HG02623 (cell line): ENCODE results near the gene ILF2.
"Not testable (repeated sequence)": the region's sequence is repeated elsewhere in the genome, so short reads cannot be mapped to it uniquely, and the experiment has no call there.

Source experiments
- ATAC-seq: cut with Tn5 transposase; IDR thresholded peaks from one replicate; pipeline ENCODE4 v1.9.1; 2021; ENCODE audit warnings: moderate library complexity; ENCODE audit not compliant: unreplicated experiment

ILF2 gene

DNA sequence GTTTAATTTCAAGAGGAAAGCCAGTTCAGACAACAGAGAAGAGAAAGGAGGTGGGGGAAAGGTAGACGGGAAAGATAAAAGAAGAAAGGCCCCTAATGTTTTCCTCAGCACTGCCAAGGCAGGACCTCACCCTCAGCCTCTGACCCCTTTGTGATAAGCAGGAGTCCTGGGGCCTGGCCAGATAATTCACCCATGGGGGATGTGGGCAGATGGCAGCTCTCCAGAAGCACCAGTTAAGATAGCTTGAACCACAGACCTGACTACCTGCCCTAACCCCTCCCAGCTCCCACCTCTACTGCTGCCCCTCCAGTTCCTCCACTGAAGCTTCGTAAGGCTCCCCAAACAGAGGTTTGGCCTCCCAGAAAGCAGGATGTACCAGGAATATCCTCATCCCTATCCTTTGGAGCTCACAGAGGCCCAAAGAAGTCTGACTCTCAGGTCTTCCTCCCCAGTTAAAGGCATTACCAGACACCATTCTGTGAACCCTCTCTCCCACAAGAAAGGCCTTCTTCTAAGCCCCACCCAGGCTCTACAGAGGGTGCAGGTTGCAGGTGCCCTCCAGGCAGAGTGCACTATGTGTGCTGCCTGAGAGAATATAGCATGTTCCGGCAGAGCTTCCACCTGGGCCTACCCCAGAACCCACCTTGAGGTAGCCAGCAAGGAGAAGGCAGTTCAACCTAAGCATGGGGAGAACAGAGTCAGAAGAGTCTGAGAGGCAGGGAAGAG, 21.5 kb downstream of the ILF2 start:
- ATAC-seq: no peak

DNA sequence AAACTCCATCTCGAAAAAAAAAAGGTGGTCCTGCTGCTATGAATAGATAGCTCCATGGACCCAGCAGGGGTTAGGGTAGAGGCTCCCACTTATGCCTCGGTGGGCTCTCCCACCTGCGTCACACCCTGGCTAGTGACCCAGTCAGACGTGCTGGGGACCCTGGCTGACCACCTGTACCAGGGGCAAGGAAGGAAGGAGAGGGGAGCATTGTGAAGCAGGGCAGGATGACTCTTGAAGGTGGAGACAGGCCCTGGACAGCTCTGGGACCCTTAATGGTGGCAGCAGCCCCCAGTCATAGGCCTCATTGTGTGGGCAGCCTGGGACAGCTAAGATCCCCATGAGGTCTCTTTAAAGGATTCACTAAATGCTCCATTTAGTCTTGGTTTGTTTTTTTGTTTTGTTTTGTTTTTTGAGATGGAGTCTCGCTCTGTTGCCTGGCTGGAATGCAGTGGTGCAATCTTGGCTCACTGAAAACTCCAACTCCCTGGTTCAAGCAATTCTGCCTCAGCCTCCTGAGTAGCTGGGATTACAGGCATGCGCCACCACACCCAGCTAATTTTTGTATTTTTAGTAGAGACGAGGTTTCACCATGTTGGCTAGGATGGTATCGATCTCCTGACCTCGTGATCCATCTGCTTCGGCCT, 22.7 kb downstream of the ILF2 start:
- ATAC-seq: no peak

DNA sequence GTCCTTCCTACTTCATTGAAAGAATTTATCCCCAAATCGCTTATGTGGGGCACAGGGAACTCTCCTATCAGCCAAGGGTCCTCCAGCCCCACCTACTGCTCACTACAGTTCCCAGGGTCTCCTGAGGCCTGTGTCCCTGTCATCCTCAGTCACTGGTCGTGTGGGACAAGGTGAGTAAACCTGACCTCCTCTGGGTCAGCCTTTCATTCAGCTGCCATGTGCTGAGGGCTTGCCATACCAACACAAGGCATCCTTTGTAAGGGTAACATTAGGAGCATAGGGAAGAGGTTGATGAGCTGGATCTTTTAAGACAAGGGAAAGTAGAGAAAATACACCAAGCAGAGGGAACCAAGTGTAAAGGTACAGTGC, 23.5 kb downstream of the ILF2 start:
- ATAC-seq: no peak

DNA sequence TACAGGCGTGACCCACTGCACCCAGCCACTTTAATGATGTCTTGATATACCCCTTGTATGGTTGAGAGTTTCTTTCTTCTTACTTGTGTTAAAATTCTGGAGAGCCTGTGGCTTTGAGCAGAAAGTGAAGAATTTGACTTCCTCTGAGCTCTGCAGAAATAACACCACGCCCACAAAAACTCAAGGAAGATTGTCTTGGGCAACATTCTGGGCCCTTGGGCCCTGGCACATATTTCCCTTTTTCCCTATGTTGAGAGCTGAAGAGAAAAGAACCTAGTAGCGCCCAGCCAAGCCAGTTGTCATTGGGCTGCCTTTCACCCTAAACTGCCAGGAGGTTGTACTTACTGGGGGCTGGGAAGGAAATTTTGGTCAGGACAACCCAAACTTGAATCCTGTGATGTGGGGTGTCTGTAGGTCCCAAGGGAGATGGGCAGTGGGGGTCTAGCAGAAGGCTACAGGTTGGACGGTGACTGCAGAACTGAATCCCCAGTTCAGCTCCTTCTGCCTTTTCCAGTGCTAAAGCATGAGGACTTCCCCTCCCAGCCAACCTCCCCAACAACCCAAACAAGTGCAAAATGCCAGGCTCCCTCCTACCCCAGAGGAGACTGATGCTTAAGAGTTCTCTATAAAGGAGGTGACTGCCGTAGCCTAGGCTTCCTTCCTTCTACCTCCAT, 24.0 kb downstream of the ILF2 start:
- ATAC-seq: no peak

DNA sequence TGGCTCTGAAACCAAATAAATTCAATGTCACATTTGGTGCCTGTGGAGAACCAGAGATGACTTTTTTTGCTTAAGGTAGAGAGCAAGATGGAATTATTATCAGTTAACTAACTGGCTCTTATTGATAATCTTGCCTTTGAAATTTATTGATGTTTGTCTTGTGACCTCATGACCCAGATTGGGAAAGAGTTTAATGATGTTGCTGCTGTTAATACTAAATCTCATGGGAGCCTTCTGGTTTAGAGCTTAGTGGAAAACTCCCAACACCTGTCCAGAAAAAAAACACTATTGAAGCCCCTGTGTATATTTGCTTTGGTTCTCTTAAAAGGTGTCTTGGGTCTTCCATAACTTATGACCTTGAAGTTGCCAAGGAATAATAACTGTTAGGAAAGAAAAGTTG, 27.0 kb downstream of the ILF2 start:
- no peak for ATAC-seq

DNA sequence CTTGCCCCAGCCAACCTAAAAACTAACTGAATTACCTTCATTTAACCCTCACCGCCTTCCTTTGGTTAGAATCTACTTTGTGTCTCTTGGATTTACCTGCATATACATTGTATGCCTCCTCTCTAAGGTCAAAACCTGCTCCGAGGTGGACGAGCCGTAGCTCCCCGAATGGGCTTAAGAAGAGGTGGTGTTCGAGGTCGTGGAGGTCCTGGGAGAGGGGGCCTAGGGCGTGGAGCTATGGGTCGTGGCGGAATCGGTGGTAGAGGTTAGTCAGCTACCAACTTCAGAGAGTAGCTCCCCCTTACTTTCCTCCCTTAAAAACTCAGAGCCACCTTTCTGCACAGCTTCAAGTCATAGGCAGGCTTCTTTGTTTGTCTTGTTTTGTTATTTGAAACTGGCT, 27.7 kb downstream of the ILF2 start:
- no peak for ATAC-seq

DNA sequence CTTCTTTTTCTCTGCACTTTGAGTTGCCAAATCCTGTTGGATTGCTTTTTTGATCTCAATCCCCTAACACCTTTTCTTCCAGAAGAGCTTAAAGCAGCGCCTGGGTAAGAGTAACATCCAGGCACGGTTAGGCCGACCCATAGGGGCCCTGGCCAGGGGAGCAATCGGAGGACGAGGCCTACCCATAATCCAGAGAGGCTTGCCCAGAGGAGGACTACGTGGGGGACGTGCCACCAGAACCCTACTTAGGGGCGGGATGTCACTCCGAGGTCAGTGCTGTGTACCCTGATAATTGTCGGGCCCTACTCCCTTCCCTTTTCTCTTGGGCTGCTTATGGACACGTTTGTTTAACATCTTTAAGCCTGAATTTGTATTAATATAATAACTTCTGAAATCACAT, 28.6 kb downstream of the ILF2 start:
- ATAC-seq: no peak

DNA sequence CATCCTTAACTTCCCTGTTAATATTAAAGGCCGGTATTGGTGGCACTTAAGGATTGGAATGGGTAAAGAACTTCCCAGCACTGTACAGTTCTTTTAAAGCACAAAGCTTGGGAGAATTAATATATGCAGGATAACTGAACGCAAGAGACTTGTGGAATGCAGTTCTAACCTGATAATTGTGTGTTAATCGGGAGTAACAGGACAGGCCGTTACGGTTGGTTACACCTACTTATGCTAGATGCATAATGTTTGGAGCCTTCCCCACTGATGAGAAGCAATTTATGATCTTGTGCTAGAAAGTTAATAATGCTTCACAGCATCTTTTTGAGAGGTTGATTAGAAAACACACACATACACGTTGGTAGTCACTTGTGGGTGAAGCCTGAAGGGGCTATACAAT, 29.9 kb downstream of the ILF2 start:
- ATAC-seq: no peak

DNA sequence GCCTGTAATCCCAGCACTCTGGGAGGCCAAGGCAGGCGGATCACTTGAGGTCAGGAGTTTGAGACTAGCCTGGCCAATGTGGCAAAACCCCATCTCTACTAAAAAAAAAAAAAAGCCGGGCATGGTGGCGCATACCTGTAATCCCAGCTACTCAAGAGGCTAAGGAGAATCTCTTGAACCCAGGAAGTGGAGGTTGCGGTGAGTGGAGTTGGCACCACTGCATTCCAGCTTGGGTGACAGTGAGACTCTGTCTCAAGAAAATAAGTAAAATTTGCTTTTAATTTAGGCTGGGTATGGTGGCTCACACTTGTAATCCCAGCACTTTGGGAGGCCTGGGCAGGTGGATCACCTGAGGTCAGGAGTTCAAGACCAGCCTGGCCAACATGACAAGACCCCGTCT, 30.6 kb downstream of the ILF2 start:
- not testable (repeated sequence) for ATAC-seq

DNA sequence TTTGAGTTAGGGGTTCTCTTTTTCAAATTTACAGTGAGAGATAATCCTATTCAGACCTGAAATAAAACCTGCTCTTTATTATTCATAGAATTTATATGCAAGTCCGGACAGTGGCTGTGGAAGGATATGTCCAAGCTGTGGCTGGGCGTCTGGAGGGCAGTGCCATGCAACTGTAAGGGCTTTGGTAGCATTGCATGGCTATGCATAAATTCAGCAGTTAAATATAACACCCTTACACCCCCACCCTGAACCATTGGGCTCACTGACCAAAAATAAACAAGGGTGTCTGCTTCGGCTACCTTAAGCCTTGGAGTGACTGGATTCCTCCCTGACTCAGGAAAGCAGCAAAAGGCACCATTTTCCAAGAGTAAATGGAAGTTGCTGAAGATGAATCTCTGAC, 31.5 kb downstream of the ILF2 start:
- ATAC-seq: no peak

DNA sequence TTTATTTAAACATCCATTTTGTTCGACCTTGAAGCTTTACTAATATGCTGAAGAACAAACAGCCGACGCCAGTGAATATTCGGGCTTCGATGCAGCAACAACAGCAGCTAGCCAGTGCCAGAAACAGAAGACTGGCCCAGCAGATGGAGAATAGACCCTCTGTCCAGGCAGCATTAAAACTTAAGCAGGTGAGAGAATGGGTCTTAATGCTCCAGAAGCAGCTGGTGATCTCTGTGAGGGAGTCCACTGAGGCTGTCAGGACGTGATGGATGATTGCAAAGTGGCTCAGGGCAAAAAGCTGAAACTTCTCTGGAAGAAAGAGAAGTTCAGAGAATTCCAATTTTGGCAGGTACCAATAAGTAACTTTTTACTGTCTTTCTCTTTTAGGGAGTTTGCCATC, 32.5 kb downstream of the ILF2 start:
- ATAC-seq: no peak

DNA sequence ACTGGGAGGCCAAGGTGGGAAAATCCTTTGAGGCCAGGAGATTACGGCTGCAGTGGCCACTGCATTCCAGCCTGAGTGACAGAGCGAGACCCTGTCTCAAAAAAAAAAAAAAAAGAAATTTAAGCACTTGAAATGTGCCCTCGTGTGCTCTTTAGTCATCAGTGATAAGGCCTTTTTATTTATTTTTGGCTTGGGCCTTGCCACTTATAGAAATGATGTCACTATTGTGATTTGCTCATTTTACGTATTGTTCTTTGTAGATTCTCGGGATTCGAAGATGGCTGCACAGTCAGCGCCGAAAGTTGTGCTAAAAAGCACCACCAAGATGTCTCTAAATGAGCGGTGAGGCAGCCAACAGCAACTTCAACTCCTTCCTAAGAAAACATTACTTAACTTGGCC, 34.5 kb downstream of the ILF2 start:
- no peak for ATAC-seq

DNA sequence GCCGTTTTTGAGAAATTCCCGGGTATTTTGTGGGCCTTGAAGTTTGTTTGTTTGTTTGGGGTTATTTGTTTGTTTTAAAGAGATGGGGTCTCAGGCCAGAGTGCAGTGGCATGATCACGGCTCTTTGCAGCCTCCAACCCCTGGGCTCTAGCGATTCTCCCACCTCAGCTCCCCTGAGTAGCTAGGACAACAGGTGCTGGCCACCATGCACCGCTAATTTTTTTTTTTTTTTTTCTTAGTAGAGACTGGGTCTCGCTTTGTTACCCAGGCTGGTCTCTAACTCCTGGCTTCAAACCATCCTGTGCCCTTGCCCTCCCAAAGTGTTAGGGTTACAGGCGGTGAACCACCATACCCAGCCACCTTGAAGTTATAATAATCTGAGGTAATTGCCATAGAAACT, 34.9 kb downstream of the ILF2 start:
- no peak for ATAC-seq

DNA sequence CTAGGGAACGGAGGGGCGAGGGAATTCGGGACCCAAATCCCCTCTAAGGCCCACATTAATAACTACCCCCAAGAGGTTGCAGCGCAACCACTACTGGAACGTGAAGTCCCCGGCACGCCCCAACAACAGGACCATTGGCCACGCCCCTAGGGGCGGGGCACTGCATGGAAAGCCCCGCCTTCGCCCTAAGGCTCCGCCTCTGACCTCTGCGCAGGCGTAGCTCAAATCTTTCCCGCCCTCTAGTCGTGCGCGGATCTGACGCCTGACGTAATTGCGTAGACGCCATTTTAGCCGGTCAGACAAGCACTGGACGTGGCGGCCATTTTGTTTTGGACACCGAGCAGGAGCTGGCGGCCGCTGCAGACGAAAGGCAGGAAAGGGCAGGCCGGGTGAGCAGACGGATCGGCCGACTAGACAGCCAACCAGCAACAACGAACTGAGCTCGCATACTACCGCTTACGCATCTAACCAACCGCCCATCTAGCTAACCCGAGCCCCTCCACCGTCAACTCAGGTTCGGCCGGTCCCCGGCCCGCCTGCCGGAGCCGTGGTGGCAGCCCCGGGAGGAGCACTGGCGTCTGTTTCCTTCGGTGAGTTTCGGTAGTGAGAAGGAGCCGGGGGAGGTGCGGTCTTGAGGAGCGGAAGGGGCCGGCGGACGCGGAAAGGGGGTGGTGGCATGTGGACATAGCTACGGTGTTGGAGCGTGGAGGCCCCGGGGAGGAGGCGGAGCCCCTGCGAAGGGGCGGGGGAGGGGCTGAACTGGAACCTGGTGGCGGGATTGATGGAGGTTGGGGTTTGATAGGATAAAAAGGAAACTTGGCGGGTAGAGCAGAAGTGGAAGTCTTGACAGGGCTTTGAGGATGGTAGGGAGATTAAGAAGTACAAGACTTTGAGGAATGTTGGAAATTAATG, 36.8 kb downstream of the ILF2 start, which contains the start of gene CHTOP:
TSS of gene CHTOP (plus strand) at position 313 of the 912 bp plus-strand sequence. CDS start 2,523 bp downstream, outside the sequence.
- peak; percentile 84 for ATAC-seq

DNA sequence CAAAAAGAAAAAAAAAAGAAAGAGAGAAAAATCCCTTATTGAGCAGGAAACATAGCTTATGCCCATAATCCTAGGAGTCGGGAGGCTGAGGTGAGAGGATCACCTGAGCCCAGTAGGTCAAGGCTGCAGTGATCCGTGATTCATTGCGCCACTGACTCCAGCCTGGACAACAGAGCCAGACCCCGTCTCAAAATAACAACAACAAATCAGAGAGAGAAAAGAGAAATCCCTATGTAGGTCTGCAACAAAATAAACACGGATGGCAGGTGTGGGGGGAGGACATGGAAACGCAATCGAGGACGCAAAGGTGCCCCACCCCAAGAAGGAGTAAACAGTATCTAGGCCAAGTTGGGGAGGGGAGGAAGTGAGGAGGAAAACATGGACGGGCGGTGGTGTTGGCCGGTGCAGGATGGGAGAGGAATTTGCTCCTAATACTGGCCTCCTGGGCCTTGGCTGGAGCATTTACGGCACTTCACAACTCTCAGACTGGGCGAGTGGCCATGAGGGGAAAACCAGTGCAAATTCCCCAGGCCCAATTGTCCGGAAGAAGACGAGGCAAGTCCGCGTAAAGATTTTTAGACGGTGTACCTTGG, 37.5 kb downstream of the ILF2 start:
- no peak for ATAC-seq

DNA sequence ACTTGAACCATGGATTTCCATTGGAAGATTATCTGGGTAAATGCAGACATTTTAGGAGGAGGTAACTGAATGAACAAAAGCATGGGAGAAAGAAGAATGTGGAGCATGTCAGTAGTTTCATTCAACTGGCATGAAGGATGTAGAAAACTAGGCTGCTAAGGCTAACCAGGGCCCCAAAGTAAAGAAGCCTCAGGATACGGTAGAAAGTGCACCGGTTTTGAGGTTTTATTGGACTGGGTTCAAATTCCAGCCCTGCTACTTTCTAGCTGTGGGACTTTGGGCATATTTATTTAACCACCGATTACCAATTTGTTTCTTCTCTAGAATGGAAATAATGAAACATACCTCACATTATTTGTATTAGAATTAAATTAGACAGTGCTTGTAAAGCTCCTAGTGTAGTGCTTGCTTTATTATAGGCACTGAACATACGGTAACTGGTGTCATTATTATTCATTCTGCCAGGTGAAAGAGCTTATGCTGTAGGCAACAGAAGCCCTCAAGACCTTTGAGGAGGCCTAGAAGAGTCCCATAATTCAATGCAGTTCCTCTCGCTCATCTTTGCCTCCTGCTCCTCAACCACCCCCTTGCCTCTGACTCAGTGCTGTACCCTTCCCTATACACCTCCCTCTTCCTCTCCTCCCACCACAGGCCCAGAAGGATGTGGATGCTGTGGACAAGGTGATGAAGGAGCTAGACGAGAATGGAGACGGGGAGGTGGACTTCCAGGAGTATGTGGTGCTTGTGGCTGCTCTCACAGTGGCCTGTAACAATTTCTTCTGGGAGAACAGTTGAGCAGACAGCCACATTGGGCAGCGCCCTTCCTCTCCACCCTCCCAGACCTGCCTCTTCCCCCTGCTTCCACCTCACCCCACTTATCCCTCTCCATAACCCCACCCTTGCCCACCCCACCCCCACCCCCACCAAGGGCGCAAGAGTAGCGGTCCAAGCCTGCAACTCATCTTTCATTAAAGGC, 39.5 kb downstream of the ILF2 start:
- no peak for ATAC-seq

DNA sequence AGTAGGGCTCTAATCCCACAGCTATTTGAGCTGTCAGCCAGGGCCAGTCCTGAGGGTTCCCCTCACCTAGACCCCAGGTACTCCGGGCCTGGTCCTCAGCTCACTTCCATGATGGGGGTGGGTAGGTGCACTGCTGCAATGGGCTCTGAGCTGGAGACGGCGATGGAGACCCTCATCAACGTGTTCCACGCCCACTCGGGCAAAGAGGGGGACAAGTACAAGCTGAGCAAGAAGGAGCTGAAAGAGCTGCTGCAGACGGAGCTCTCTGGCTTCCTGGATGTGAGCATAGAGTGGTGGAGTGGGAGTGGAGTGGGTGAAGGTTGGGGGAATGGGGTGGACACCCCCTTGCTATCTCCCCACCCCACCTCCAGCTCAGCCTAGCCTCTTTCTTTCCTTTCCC, 40.4 kb downstream of the ILF2 start:
- no peak for ATAC-seq

DNA sequence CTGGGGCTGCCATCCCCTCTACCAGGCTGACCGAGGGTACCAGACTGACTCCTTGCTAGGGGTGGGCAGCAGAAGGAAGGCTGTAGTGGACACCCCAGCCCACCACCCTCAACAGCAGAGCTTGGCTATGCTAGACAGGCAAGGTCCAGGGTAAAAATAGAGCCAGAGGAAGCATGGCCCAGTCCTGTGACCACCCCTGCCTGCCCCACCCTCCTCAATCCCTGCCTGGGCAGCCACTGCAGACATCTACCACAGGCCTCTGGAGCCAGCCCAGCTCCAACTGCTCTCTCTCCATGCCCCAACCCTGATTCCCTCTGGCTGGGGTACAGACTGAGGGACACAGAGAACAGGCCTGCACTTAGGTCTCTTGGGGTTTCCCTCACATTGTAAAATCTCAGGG, 40.8 kb downstream of the ILF2 start:
- no peak for ATAC-seq

DNA sequence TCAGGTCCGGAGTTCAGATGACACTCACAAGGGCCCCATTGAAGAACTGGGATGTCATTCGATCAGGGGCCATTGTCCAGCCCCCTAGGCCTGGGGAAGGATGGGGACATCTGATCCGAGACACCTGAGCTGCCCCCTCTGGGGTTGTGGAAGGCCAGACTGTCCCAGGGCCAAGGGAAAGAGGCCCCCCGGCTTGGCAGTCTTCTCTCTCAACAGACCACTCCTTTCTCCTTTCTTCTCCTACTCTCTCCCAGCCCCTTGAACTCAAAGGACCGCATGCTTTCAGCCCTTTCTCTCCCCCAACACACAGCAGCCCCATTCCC, 41.5 kb downstream of the ILF2 start:
- ATAC-seq: no peak
